WTC11 (cell line): ENCODE data around the gene TECRL.

Source experiments
- AFF4 ChIP-seq: sonication (generic); formaldehyde crosslinking; IDR thresholded peaks from 2 replicates; pipeline ENCODE4 v1.8.1; 2023; ENCODE audit warnings: mild to moderate bottlenecking, missing genetic modification reagents, borderline replicate concordance
- CREB1 ChIP-seq: sonication (generic); formaldehyde crosslinking; IDR thresholded peaks from 2 replicates; pipeline ENCODE4 v1.8.0; 2023; ENCODE audit warnings: mild to moderate bottlenecking, missing genetic modification reagents
- CTCF ChIP-seq: fragments of 200-600 bp; IDR thresholded peaks from 2 replicates; pipeline ENCODE4 v1.8.0; 2022; ENCODE audit warnings: antibody characterized with exemption
- ETV6 ChIP-seq: sonication (generic); formaldehyde crosslinking; IDR thresholded peaks from 2 replicates; pipeline ENCODE4 v1.8.1; 2022; ENCODE audit warnings: mild to moderate bottlenecking, missing genetic modification reagents
- GABPB1 ChIP-seq: sonication (generic); formaldehyde crosslinking; IDR thresholded peaks from 2 replicates; pipeline ENCODE4 v1.8.1; 2023; ENCODE audit warnings: mild to moderate bottlenecking, missing genetic modification reagents
- GTF2I ChIP-seq: fragments of 250-450 bp; sonication (Bioruptor Pico); conservative IDR thresholded peaks from 2 replicates; pipeline ENCODE4 v1.4.0; 2021; ENCODE audit warnings: mild to moderate bottlenecking
- JAZF1 ChIP-seq: fragments of 250-450 bp; sonication (Bioruptor Pico); IDR thresholded peaks from 2 replicates; pipeline ENCODE4 v1.9.0; 2021; ENCODE audit warnings: moderate library complexity, mild to moderate bottlenecking, inconsistent platforms
- MAX ChIP-seq: sonication (generic); formaldehyde crosslinking; IDR thresholded peaks from 2 replicates; pipeline ENCODE4 v1.8.0; 2022; ENCODE audit warnings: mild to moderate bottlenecking, missing genetic modification reagents
- SP1 ChIP-seq: sonication (generic); formaldehyde crosslinking; conservative IDR thresholded peaks from 2 replicates; pipeline ENCODE4 v1.8.1; 2022; ENCODE audit warnings: missing genetic modification reagents
- STAT6 ChIP-seq: sonication (generic); formaldehyde crosslinking; conservative IDR thresholded peaks from 2 replicates; pipeline ENCODE4 v1.8.1; 2023; ENCODE audit warnings: mild to moderate bottlenecking, low read depth, missing genetic modification reagents, moderate library complexity
- TCF7 ChIP-seq: sonication (generic); formaldehyde crosslinking; IDR thresholded peaks from 2 replicates; pipeline ENCODE4 v1.8.0; 2022; ENCODE audit warnings: mild to moderate bottlenecking, low read depth, missing genetic modification reagents, moderate library complexity
- ZNF232 ChIP-seq: sonication (generic); formaldehyde crosslinking; IDR thresholded peaks from 2 replicates; pipeline ENCODE4 v1.8.0; 2022; ENCODE audit warnings: mild to moderate bottlenecking, missing genetic modification reagents
- ZNF423 ChIP-seq: fragments of 250-450 bp; sonication (Bioruptor Pico); IDR thresholded peaks from 2 replicates; pipeline ENCODE4 v2.1.2; 2022; ENCODE audit warnings: mild to moderate bottlenecking, moderate library complexity
- ZNF512 ChIP-seq: sonication (generic); formaldehyde crosslinking; IDR thresholded peaks from 2 replicates; pipeline ENCODE4 v1.8.1; 2022; ENCODE audit warnings: missing genetic modification reagents, borderline replicate concordance

- TF ChIP-seq CTCF (no peak), STAT6 (CRISPR knock-in tag) (no peak), AFF4 (CRISPR knock-in tag) (no peak), GABPB1 (no peak), ETV6 (CRISPR knock-in tag) (no peak), ZNF232 (no peak), MAX (CRISPR knock-in tag) (no peak), CREB1 (CRISPR knock-in tag) (no peak), TCF7 (CRISPR knock-in tag) (no peak), ZNF512 (CRISPR knock-in tag) (no peak), GTF2I (CRISPR knock-in tag) (no peak), JAZF1 (no peak), ZNF423 (CRISPR knock-in tag) (no peak), SP1 (CRISPR knock-in tag) (no peak)
These were observed 6.6 kb downstream of the TECRL start for GRCh38 chr4:64402684-64403083.
